ENCODE measurements around the gene P2RX2. TPM values are rescaled to one million over a fixed set of nuclear protein-coding genes. Genes with fewer than 3 reads are reported as not detected.
A peak's percentile ranks its signal among the peaks of the same experiment; 100 is the strongest.

Gene P2RX2
- total RNA-seq (ENCODE audit: insufficient read depth, low replicate concordance) = not detected

DNA sequence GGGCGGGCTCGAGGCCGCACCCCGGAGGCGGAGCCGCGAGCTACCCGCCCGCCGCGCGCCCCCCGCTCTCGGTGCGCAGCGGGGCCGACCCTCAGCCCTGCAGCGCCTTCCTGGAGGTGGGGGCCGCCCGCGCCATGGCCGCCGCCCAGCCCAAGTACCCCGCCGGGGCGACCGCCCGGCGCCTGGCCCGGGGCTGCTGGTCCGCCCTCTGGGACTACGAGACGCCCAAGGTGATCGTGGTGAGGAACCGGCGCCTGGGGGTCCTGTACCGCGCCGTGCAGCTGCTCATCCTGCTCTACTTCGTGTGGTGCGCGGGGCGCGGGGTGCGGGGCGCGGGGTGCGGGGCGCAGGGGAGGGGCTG lies at the start of gene P2RX2:
Gene P2RX2, plus strand, starts transcription at position 94 of the 361 bp plus-strand sequence. Its CDS starts 41 bp downstream, at position 135.
- no peak for DNase-seq (ENCODE audit: low spot score)

DNA sequence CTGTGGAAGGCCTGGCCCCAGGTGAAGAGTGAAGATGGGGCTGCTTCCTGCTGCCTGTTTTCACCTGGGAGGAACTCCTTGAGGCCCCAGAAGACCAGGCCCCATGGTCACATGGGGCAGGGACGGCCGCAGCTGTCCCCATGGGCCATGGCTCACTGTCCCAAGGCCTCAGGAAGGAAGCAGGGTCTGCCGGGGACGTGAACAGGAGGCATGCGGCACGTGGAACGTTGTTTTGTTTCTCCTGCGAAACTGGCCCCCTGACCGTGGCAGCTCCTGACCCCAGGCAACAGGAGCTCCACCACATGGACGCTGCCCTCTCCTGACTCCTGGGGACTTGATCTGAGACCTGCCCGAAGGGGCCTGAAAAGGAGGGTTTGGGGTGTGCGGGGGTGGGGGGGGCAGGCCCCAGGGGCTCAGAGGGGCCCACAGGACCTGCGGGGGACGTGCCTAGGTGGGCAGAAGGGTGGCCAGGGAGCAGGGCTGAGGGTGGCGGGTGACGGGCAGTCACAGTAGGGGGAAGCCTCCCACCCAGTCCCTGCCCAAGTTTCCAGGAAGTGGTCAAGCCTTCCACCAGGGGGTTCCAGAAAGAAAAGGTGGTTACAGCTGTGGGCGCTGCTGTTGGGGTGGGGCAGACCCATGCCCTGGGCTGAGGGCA lies 49.6 kb upstream of the P2RX2 start:
- DNase-seq (ENCODE audit: low spot score) = no peak

DNA sequence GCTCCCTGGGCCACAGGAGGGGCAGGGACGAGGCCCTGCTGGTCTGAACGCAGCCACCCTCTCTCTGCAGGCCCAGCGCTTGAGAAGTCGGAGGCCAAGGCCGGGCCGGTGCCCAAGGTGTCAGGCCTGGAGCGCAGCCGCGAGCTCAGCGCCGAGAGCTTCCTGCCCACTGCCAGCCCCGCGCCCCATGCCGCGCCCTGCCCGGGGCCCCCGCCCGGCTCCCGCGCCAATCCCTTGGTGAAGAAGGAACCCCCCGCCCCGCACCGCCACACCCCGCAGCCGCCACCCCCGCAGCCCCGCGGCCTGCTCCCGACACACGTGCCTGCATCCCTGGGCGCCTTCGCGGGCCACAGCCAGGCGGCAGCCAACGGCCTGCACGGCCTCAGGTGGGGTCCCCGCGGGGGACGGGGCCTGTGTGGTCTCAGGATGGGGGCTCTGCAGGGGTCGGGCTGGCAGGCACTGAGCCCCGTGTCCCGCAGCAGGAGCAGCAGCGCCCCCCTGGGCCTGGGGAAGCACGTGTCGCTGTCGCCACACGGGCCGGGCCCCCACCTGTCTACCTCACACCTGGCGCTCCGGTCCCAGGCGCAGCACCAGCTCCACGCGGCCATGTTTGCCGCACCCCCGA lies 48.6 kb upstream of the P2RX2 start:
- DNase-seq (ENCODE audit: low spot score) = no peak

DNA sequence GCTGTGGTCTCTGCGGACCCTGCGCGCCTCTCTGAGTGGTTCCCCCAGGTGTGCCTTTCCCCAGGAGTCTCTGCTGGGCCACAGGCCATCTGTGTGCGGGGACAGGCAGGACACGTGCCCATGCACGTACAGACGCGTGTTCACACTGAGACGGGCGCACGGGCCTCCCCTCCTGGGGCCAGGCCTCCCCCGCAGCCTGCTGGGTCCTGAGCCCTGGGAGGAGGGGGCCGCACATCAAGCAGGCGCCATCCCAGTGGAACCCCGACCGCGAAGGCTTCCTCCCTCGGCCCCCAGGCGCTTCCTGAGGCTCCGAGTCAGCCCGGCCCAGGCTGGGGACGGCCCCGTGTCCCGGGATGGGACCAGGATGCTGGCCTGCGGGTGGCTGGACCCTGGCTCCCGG lies 47.9 kb upstream of the P2RX2 start:
- no peak for DNase-seq (ENCODE audit: low spot score)

DNA sequence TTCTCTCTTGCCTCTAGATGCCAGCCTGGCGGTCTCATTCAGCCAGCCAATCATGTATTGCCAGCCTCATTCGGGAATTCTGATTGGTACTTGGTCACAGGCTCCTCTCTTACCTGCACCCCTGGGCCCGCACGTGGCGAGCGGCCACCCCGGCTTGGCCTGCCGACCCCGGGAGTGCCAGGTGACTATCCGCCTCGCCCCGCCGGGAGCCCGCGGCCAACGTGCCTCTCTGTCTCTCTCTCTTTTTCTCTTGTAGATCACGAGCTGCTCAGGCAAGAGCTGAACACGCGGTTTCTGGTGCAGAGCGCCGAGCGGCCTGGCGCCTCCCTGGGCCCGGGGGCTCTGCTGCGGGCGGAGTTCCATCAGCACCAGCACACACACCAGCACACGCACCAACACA lies 47.5 kb upstream of the P2RX2 start:
- no peak for DNase-seq (ENCODE audit: low spot score)

DNA sequence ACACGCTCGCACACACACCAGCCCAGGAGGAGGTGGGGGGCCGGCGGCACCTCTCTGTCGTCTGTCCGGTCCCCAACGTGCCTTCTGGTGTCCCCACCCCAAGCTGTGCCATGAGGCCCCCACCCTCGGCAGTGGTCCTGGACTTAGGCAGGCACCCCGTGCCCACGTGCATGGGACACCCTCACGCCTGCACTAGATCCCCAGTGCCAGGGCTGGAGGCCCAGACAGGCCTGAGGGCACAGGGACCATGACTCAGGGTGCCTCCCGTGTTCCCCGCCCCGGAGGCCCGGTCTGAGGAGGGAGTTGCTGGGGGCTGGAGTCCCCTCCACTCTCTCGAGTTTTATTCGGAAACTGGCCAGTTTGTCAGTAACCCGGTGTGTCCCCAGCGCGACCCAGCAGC lies 47.0 kb upstream of the P2RX2 start:
- no peak for DNase-seq (ENCODE audit: low spot score)

DNA sequence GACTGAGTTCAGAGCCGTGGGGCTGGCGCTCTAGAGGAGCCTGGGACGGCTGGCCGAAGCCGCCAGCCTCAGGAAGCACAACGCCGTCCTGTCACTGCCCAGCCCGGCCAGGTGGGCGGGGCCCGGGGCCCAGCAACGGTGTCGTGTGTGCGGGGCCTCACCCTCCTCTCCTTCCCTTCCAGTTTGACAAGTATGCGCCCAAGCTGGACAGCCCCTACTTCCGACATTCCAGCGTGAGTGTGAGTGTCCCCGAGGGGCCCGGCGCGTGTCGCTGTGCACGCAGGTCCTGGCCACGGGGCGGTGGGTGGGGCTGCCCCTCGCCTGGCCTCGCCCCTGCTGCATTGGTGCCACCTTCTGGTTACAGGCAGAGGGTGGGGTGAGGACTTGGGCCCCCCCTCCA lies 46.5 kb upstream of the P2RX2 start:
- DNase-seq (ENCODE audit: low spot score) = peak; percentile 40

DNA sequence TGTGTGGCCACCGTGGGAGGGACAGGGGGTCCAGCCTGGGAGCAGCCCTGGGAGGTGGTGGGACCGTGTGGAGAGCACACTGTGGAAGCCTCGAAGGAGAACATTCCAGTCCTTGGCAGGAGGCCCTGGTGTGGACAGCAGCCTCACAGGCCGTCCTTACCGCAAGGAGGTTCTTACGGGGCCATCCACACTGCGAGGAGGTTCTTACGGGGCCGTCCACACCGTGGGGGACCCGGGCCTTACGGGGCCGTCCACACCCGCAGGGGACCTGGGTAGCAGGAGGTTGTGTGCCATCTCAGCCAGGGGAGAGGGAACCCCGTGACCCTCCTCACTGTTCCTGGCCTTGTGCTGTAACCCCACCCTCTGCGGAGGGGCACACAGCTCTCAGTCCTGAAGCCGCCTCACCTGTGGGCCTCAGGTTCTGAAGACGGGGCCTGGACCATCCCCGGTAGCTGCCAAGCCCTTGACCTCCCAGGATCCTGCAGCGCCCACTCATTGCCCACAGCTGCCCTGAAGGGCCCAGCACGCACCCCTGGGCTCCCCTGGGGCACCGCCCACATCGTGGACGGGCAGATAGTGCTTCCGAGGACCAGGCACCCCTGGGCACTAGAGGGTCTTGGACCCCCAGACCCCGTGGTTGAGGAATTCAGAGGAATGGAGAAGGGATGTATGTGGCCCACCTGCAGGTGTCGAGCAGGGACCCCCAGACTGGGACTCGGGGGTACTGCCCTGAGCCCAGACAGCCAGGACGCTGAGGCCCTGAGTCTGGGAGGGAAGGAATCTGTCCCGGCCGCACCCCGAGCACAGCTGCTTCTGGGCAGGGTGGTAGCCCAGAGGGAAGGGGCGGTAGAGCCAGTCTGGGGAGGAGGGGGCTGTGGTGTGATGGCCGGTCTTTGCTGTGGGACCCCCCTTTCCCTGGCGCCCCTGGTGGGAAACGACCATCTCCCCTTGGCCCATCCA lies 45.5 kb upstream of the P2RX2 start:
- no peak for DNase-seq (ENCODE audit: low spot score)

DNA sequence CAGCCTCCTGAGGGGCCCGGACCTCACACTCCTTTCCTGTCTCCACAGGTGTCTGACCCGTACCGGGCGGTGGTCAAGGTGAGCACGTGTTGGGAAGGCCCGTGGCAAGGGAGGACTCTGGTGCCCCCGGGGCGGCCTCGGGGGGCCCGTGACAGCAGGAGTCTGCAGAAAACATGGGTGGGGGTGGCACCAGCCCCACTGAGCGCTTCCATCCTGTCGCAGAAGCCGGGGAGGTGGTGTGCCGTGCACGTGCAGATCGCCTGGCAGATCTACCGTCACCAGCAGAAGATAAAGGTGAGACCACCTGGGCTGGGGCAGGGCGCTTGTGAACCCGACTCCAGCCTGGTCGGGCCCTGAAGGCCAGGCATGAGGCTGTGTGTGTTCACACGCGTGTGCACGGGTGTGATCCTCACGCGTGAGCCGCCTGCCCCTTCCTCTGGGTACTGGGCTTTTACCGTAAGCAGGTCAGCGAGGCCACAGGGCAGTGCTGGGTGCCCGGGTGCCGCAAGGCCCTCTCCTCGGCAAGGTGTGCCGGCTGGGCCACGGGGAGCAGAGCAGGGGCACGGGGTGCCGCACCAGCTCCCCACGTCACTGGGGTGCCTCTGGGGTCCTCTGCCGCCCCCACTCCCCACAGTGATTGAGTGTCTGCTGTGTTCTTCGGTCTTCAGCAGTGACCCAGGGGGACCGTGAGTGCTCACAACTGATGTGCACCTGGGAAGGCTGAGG lies 44.1 kb upstream of the P2RX2 start:
- DNase-seq (ENCODE audit: low spot score) = no peak

DNA sequence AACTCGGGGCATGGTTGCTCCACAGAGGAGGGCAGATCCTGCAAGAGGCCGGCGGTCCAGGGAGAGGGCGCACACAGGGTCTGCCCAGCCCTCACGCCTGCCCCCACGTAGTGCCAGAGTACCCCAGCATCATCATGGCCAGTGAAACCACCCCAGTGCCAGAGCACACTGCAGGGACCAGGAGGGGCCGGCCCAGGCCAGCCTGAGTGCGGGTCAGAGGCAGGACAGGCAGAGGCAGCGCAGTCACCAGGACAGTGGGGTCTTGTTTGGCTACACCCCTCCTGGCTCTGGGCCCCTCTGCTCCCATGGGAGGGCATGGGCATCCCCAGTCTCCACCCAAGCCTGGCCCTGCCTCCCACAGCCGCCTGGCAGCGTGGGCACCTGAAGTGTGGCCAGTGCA lies 42.9 kb upstream of the P2RX2 start:
- no peak for DNase-seq (ENCODE audit: low spot score)

DNA sequence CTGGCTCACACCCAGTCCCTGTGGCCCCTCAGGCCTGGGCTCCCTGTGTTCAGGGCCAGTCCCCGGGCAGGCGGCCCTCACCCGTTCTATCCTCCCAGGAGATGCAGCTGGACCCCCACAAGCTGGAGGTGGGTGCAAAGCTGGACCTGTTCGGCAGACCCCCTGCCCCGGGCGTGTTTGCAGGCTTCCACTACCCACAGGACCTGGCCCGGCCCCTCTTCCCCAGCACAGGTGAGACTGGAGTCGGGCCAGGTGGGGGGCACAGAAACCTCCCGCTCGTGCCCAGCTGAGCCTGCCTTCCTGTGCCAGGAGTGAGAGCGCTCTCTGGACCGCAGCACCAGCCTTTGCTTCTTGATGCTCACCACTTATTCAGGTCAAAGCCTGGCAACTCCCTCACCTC lies 41.9 kb upstream of the P2RX2 start:
- DNase-seq (ENCODE audit: low spot score) = no peak

DNA sequence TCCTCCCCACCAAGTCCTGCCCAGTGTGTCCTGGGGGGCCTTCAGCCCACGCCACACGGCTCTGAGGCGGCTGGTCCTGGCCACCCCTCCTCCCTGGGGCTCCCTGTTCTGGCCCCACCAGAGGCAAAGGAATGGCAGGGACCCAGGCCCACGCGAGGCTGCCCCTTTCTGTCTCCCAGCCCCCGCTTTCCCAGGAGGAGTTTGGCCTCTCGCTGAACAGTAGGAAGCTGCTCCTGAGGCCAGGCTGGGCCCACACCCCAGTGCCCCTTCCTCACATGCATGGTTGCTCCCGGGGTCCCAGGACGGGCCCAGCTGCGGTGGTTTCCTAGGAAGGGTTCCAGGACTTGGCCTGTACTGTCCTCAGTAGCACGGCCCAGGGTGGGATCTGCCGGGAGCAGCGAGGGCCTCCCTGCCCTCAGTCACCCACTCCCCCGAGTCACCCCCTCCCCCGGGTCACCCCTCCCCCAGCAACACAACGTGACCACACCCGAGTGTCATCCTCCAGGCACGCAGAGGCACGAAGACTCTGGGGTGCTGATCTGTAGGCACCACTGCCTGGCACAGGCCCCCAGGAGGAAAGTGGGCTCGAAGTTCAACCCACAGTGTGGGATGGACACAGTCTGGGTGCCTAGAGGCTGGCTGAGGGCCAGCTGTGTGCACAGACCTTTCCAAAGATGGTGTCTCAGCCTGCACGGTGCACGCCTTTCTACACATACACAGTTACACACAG lies 41.2 kb upstream of the P2RX2 start:
- DNase-seq (ENCODE audit: low spot score) = no peak

DNA sequence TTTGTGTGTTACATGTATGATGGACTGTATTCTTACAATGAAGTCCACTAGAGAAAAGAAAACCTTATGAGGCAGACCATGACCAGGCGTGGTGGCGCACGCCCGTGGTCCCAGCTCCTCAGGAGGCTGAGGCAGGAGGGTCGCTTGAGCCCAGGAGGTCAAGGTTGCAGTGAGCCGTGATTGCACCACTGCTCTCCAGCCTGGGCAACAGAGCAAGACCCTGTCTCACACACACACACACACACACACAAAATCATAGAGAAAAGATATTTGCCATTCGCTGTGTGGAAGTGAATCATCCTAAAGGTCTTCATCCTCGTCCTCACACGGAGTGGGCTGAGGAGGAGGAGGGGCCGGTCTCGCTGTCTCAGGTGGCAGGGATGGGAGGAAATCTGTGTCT lies 40.5 kb upstream of the P2RX2 start:
- no peak for DNase-seq (ENCODE audit: low spot score)

DNA sequence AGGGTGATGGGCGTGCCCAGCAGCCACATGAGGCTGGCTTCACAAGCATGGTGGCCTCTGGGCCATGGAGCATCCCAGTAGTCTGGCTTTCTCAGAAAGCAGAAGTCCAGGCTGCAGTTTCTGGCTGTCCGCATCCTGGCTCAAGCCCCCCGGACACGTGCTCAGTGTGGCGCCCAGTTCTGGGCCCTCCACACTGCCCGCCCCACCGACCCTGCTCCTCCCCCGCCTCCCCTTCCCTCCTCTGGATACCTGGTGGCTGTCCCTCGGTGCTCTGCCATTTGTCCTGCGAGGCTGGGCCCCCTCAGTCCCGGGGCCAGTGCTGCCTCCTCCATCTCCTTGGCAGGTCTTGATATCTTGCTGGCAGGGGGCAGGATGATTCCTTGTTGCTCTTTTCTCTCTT lies 39.8 kb upstream of the P2RX2 start:
- DNase-seq (ENCODE audit: low spot score) = no peak

DNA sequence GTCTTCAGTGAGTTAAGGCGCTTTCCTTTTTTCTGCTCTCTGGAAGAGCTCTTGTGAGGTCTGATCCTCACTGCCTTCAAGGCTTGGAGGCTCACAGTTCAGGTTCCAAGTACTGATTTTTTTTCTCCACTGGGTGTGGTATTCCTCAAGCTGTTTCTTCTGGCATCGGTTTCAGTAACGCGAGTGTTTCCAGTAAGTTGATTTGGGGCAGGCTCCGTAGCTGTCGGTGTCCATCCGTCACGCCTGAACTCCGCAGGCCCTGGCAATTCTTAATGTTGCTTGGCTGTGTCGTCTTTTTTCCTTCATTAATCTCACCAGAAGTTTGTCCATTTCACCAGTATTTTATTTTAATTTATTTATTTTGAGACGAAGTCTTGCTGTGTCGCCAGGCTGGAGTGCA lies 38.8 kb upstream of the P2RX2 start:
- no peak for DNase-seq (ENCODE audit: low spot score)

DNA sequence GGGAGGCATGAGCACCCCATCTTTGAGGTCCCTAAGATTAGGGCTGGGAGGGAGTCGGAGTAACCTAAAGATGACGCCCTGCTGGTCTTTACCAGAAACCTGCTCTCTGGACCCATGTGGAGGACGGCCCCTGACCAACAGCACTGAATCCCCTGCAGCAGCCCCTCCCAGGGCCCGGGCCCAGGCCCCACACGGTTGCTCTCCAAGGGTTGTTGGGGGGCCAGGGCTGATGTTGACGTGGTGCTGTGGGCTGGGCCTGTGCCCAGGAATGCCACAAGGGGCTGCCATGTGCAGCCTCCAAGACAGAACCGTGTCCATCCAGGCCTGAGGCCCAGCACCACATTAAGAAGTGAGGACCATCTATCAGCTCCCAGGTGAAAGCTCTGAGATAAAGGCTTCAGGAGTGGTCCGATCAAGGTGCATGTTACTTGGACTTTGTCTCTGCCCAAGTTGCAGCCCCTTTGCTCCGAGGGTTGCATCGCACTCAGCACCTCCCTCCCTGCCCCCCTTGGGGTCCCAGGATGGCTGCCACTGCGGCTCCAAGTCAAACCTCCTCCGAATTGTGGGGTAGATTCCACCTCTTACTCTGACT lies 37.8 kb upstream of the P2RX2 start:
- DNase-seq (ENCODE audit: low spot score) = no peak

DNA sequence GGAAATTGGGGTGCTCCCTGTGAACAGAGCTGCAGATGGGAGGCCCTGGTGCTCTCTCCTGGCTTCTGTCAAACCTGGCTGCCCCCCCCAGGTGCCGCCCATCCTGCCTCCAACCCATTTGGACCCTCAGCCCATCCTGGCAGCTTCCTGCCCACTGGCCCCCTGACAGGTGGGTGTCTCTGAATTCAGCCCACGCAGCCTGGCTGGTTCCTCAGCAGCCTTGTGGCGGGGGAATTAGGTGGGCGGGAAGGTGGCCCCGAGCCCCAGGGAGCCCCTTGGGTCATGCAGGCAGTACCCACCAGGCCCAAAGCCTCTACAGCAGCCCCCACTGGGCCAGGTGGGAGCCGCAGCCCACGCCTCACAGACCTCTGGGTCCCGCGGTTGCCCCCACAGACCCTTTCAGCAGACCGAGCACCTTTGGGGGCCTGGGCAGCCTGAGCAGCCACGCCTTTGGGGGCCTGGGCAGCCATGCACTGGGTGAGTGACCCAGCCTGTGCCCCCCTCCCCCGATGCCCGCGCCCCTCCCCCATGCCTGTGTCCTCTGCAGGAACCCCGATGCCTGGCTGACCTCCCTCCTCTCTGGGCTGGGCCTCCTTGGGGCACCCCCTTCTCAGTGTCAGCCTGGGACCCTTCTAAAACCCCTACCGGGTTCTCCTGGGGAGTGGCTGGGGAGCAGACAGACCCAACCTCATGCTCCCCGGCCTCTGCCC lies 37.1 kb upstream of the P2RX2 start:
- no peak for DNase-seq (ENCODE audit: low spot score)

DNA sequence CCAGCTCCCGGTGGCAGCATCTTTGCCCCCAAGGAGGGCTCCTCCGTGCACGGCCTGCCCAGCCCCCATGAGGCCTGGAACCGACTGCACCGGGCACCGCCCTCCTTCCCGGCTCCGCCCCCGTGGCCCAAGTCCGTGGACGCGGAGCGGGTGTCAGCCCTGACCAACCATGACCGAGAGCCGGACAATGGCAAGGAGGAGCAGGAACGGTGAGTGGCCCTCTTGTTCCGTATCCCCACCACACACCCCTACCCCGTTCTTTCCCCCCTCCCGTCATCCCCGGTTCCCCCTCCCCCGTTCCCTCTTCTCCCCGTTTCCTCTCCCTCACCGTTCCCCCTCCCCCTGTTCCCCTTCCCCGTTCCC lies 36.5 kb upstream of the P2RX2 start:
- DNase-seq (ENCODE audit: low spot score) = no peak

DNA sequence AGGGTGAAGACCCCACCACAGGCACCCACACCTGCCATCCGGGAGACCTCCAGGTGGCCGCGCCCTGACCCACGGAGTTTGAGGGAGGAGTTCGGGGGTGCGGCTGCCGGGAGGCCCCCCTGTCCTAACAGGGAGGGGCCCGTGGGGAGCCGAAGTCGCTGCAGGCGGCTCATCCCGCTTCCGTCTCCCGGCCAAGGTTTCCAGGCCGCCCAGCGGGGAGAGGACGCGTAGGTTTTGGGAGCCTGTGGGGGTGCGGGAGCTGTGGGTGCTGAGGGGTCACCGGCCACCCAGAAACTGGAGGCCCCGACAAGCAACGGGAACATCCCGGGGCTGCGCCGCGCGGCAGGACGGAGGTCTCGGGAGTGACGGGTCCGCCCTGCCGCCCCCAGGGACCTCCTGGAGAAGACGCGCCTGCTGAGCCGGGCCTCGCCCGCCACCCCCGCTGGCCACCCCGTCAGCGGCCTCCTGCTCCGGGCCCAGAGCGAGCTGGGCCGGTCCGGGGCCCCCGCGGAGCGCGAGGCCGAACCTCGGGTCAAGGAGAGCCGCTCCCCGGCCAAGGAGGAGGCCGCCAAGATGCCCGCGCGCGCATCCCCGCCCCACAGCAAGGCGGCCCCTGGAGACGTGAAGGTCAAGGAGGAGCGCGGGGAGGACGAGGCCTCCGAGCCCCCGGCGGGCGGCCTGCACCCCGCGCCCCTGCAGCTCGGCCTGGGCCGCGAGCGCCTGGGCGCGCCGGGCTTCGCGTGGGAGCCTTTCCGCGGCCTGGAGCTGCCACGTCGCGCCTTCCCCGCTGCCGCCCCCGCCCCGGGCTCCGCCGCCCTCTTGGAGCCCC lies 35.8 kb upstream of the P2RX2 start:
- no peak for DNase-seq (ENCODE audit: low spot score)

DNA sequence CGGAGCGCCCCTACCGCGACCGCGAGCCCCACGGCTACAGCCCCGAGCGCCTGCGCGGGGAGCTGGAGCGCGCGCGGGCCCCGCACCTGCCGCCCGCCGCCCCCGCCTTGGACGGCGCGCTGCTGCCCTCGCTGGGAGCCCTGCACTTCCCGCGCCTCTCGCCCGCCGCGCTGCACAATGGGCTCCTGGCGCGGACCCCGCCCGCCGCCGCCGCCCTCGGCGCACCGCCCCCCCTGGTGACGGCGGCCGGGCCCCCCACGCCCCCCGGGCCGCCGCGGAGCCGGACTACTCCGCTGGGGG lies 35.2 kb upstream of the P2RX2 start:
- DNase-seq (ENCODE audit: low spot score) = no peak

Data from umbilical cord (tissue), 2 donors.